ENCODE measurements around the gene KPNA4.

KPNA4 gene

GRCh38 chr3:160501325-160501724 lies 64.0 kb downstream of the KPNA4 start:
- Histone ChIP-seq H3K27me3 (ENCODE audit: control insufficient read depth, insufficient read depth, low read length) (no peaks in the 10 kb centered on the region), H3K9me3 (ENCODE audit: control insufficient read depth, insufficient read depth, low read length) (no peaks in the 10 kb centered on the region), H3K4me3 (ENCODE audit: low read length) (no peak overlapping the region), H3K36me3 (ENCODE audit: control insufficient read depth, insufficient read depth, low read length) (peaks cover 9% of the 10 kb centered on the region; the same call in 1 of the 2 replicates), H3K27ac (ENCODE audit: low read length) (no peak overlapping the region), H3K4me1 (ENCODE audit: control insufficient read depth, insufficient read depth, low read length) (no peaks in the 10 kb centered on the region)
- no CpG with 5 or more reads among the region's 3 CpGs for WGBS (ENCODE audit: insufficient coverage, insufficient read length)
- DNase-seq (ENCODE audit: low read depth, low spot score): no peak

- DNase-seq (ENCODE audit: low read depth, low spot score): no peak
- Histone ChIP-seq H3K27ac (ENCODE audit: low read length) (no peak overlapping the region), H3K27me3 (ENCODE audit: control insufficient read depth, insufficient read depth, low read length) (no peaks in the 10 kb centered on the region), H3K4me3 (ENCODE audit: low read length) (no peak overlapping the region), H3K36me3 (ENCODE audit: control insufficient read depth, insufficient read depth, low read length) (peaks cover 6% of the 10 kb centered on the region; the same call in 1 of the 2 replicates), H3K9me3 (ENCODE audit: control insufficient read depth, insufficient read depth, low read length) (no peaks in the 10 kb centered on the region), H3K4me1 (ENCODE audit: control insufficient read depth, insufficient read depth, low read length) (no peaks in the 10 kb centered on the region)
- no CpG with 5 or more reads among the region's 1 CpG for WGBS (ENCODE audit: insufficient coverage, insufficient read length)
These were observed 67.2 kb downstream of the KPNA4 start for GRCh38 chr3:160498202-160498601.

DNA sequence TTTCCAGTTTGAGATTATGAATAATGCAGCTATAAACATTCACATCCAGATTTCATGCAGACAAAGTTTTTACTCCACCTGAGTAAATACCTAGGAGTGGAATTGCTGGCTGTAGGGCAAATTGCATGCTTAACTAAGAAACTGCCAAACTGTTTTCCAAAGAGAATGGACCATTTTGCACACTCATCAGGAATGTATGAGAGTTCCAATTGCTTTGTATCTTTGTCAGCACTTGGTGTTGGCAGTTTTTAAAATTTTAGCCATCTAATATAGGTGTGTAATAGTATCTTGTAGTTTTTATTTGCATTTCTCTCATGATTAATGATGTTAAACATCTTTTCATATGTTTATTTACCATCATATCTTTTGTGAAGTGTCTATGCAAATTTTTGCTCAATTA lies 75.2 kb downstream of the KPNA4 start:
- no peak overlapping the region for H3K4me3 ChIP-seq (ENCODE audit: low read length)
- no peak overlapping the region for H3K27ac ChIP-seq (ENCODE audit: low read length)
- no peaks in the 10 kb centered on the region for H3K27me3 ChIP-seq (ENCODE audit: control insufficient read depth, insufficient read depth, low read length)
- H3K4me1 ChIP-seq (ENCODE audit: control insufficient read depth, insufficient read depth, low read length): no peaks in the 10 kb centered on the region
- H3K36me3 ChIP-seq (ENCODE audit: control insufficient read depth, insufficient read depth, low read length): no peaks in the 10 kb centered on the region
- H3K9me3 ChIP-seq (ENCODE audit: control insufficient read depth, insufficient read depth, low read length): no peaks in the 10 kb centered on the region
- DNase-seq (ENCODE audit: low read depth, low spot score): no peak

GRCh38 chr3:160486459-160486869 lies 78.9 kb downstream of the KPNA4 start:
- Histone ChIP-seq H3K9me3 (ENCODE audit: control insufficient read depth, insufficient read depth, low read length) (no peaks in the 10 kb centered on the region), H3K4me1 (ENCODE audit: control insufficient read depth, insufficient read depth, low read length) (no peaks in the 10 kb centered on the region), H3K4me3 (ENCODE audit: low read length) (no peak overlapping the region), H3K27me3 (ENCODE audit: control insufficient read depth, insufficient read depth, low read length) (no peaks in the 10 kb centered on the region), H3K36me3 (ENCODE audit: control insufficient read depth, insufficient read depth, low read length) (no peaks in the 10 kb centered on the region), H3K27ac (ENCODE audit: low read length) (no peak overlapping the region)
- no peak for DNase-seq (ENCODE audit: low read depth, low spot score)
- WGBS (ENCODE audit: insufficient coverage, insufficient read length): no CpG with 5 or more reads among the region's 2 CpGs

DNA sequence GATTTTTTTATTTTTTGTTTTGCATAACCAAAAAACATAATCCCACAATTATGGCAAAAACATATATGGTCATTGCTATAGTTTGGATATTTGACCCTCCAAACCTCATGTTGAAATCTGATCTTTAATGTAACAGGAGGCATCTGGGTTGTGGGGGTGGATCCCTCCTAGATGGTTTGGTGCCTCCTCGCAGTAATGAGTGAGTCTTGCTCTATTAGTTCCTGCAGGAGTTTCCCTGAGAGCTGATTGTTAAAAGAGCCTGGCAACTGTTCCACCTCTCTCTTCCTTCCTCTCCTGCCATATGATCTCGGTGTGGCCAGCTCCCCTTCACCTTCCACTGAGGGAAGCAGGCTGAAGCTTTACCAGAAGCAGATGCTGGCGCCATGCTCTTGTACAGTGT lies 82.6 kb downstream of the KPNA4 start:
- Histone ChIP-seq H3K9me3 (ENCODE audit: control insufficient read depth, insufficient read depth, low read length) (no peaks in the 10 kb centered on the region), H3K4me1 (ENCODE audit: control insufficient read depth, insufficient read depth, low read length) (no peaks in the 10 kb centered on the region), H3K27ac (ENCODE audit: low read length) (no peak overlapping the region), H3K36me3 (ENCODE audit: control insufficient read depth, insufficient read depth, low read length) (no peaks in the 10 kb centered on the region), H3K4me3 (ENCODE audit: low read length) (no peak overlapping the region), H3K27me3 (ENCODE audit: control insufficient read depth, insufficient read depth, low read length) (no peaks in the 10 kb centered on the region)
- no CpG with 5 or more reads among the region's 3 CpGs for WGBS (ENCODE audit: insufficient coverage, insufficient read length)
- DNase-seq (ENCODE audit: low read depth, low spot score): no peak

DNA sequence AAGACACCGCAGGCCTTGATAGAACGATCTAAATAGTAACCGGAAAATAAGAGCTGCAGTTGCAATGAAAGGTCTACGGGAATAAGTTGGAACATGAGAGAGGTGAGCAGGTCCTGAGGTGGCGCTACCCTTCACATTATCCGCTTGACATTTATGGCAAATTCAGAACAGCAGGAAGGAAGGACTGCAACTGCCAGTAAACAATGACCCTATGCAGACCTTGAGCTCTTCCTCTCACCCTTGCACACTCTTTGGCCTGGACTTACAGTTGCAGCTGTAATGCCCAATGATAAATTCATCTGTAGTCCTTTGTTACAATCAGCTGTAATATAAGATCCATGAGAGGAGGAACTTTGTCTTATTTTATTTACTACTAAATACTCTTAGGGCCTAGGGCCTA lies 83.5 kb downstream of the KPNA4 start:
- DNase-seq (ENCODE audit: low read depth, low spot score): no peak
- Histone ChIP-seq H3K9me3 (ENCODE audit: control insufficient read depth, insufficient read depth, low read length) (no peaks in the 10 kb centered on the region), H3K27ac (ENCODE audit: low read length) (no peak overlapping the region), H3K36me3 (ENCODE audit: control insufficient read depth, insufficient read depth, low read length) (no peaks in the 10 kb centered on the region), H3K4me1 (ENCODE audit: control insufficient read depth, insufficient read depth, low read length) (no peaks in the 10 kb centered on the region), H3K27me3 (ENCODE audit: control insufficient read depth, insufficient read depth, low read length) (no peaks in the 10 kb centered on the region), H3K4me3 (ENCODE audit: low read length) (no peak overlapping the region)
- WGBS (ENCODE audit: insufficient coverage, insufficient read length): no CpG with 5 or more reads among the region's 6 CpGs

DNA sequence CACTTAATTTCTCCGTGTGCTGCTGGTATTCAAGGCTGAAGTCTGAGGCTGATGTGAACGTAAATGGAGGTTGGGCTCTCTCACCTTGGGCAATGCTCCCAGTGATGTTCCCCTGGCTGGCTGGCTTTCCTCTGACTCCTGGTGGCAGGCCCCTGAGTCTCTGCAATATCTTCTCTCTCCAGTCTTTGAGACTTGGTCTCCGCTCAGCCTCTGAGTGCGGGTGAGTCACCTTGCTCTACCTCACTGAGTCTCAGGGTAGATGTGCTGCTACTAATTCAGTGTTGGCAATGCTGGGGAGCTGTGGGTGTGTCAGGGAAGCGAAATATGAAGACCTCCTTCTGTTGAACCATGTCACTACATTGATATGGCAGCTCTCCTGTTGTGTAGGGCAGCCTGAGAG lies 84.4 kb downstream of the KPNA4 start:
- no peaks in the 10 kb centered on the region for H3K36me3 ChIP-seq (ENCODE audit: control insufficient read depth, insufficient read depth, low read length)
- no peaks in the 10 kb centered on the region for H3K9me3 ChIP-seq (ENCODE audit: control insufficient read depth, insufficient read depth, low read length)
- no peak overlapping the region for H3K27ac ChIP-seq (ENCODE audit: low read length)
- no peaks in the 10 kb centered on the region for H3K4me1 ChIP-seq (ENCODE audit: control insufficient read depth, insufficient read depth, low read length)
- no CpG with 5 or more reads among the region's 5 CpGs for WGBS (ENCODE audit: insufficient coverage, insufficient read length)
- H3K4me3 ChIP-seq (ENCODE audit: low read length): no peak overlapping the region
- no peaks in the 10 kb centered on the region for H3K27me3 ChIP-seq (ENCODE audit: control insufficient read depth, insufficient read depth, low read length)
- no peak for DNase-seq (ENCODE audit: low read depth, low spot score)

DNA sequence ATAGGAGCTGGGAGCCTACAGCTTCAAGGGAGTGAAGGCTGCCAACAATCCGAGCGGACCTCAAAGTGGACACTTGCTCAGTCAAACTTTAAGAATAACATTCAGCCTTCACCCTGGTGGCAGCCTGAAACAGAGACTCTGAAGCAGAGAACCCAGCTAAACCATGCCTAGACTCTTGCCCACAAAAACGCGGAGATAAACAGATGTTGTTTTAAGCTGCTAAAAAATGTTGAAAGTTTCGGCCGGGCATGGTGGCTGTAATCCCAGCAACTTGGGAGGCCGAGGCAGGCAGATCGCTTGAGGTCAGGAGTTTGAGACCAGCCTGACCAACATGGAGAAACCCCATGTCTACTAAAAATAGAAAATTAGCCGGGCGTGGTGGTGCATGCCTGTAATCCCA lies 86.0 kb downstream of the KPNA4 start:
- no peaks in the 10 kb centered on the region for H3K4me1 ChIP-seq (ENCODE audit: control insufficient read depth, insufficient read depth, low read length)
- H3K36me3 ChIP-seq (ENCODE audit: control insufficient read depth, insufficient read depth, low read length): no peaks in the 10 kb centered on the region
- no peak overlapping the region for H3K4me3 ChIP-seq (ENCODE audit: low read length)
- no peak overlapping the region for H3K27ac ChIP-seq (ENCODE audit: low read length)
- no CpG with 5 or more reads among the region's 10 CpGs for WGBS (ENCODE audit: insufficient coverage, insufficient read length)
- no peak for DNase-seq (ENCODE audit: low read depth, low spot score)
- H3K27me3 ChIP-seq (ENCODE audit: control insufficient read depth, insufficient read depth, low read length): no peaks in the 10 kb centered on the region
- H3K9me3 ChIP-seq (ENCODE audit: control insufficient read depth, insufficient read depth, low read length): no peaks in the 10 kb centered on the region

DNA sequence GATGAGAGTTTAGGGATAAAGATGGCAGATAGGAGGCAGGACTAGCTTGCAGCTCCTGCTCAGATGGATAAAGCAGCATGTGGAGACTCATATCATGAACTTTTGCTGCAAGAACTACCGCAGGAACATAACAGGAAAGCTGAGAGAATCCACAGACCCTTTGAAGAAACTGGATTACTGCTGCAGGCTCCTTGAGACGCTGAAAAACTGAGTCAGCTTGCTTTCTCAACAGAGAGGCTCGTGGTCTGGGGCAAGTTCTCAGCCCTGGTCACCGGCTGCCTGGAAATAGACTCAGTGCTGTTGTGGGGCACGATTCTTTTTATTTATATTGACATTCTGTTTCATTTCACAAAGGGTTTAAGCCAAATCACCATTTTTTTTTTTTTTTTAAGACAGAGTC lies 87.0 kb downstream of the KPNA4 start:
- DNase-seq (ENCODE audit: low read depth, low spot score): no peak
- no CpG with 5 or more reads among the region's 5 CpGs for WGBS (ENCODE audit: insufficient coverage, insufficient read length)

GRCh38 chr3:160477750-160478149 lies 87.6 kb downstream of the KPNA4 start:
- no peaks in the 10 kb centered on the region for H3K4me1 ChIP-seq (ENCODE audit: control insufficient read depth, insufficient read depth, low read length)
- no peaks in the 10 kb centered on the region for H3K36me3 ChIP-seq (ENCODE audit: control insufficient read depth, insufficient read depth, low read length)
- H3K27me3 ChIP-seq (ENCODE audit: control insufficient read depth, insufficient read depth, low read length): no peaks in the 10 kb centered on the region
- no peaks in the 10 kb centered on the region for H3K9me3 ChIP-seq (ENCODE audit: control insufficient read depth, insufficient read depth, low read length)
- WGBS (ENCODE audit: insufficient coverage, insufficient read length): no CpG with 5 or more reads among the region's 5 CpGs
- H3K4me3 ChIP-seq (ENCODE audit: low read length): no peak overlapping the region
- no peak for DNase-seq (ENCODE audit: low read depth, low spot score)
- H3K27ac ChIP-seq (ENCODE audit: low read length): no peak overlapping the region

More for the DNA sequence above, 87.0 kb downstream of the KPNA4 start:
- no peaks in the 10 kb centered on the region for H3K27me3 ChIP-seq (ENCODE audit: control insufficient read depth, insufficient read depth, low read length)
- H3K9me3 ChIP-seq (ENCODE audit: control insufficient read depth, insufficient read depth, low read length): no peaks in the 10 kb centered on the region
- no peak overlapping the region for H3K4me3 ChIP-seq (ENCODE audit: low read length)
- H3K4me1 ChIP-seq (ENCODE audit: control insufficient read depth, insufficient read depth, low read length): no peaks in the 10 kb centered on the region
- no peak overlapping the region for H3K27ac ChIP-seq (ENCODE audit: low read length)
- no peaks in the 10 kb centered on the region for H3K36me3 ChIP-seq (ENCODE audit: control insufficient read depth, insufficient read depth, low read length)

DNA sequence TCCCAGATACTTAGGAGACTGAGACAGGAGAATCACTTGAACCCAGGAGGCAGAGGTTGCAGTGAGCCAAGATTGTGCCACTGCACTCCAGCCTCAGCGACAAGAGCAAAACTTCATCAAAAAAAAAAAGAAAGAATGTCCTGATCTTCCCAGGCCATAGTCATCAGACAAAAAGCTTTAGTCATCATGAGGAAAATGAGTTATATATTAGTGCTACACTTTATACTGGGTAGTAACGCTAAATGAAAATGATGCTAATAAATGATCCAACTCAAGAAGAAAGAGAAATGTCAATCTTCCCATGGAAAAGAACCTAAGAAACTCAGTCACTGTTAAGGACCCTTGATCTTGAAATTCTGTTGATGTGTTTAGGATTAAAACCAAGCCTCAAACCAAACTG lies 89.5 kb downstream of the KPNA4 start:
- Histone ChIP-seq H3K9me3 (ENCODE audit: control insufficient read depth, insufficient read depth, low read length) (0 out of 2 replicates have a peak, but pooled peaks cover 1% of the 10 kb centered on the region), H3K36me3 (ENCODE audit: control insufficient read depth, insufficient read depth, low read length) (no peaks in the 10 kb centered on the region), H3K4me3 (ENCODE audit: low read length) (no peak overlapping the region), H3K27me3 (ENCODE audit: control insufficient read depth, insufficient read depth, low read length) (no peaks in the 10 kb centered on the region), H3K27ac (ENCODE audit: low read length) (no peak overlapping the region), H3K4me1 (ENCODE audit: control insufficient read depth, insufficient read depth, low read length) (no peaks in the 10 kb centered on the region)
- no peak for DNase-seq (ENCODE audit: low read depth, low spot score)
- WGBS (ENCODE audit: insufficient coverage, insufficient read length): no CpG with 5 or more reads among the region's 2 CpGs
